Fibroblast of the aortic adventitia (primary cell): ENCODE results near the gene ULK4. TPM values are rescaled to one million over a fixed set of nuclear protein-coding genes. Genes with fewer than 3 reads are reported as not detected.
"Not testable (repeated sequence)": the region's sequence is repeated elsewhere in the genome, so short reads cannot be mapped to it uniquely, and the experiment has no call there.

Experiments used
- DNase-seq: peaks from one replicate; pipeline ENCODE4 v3.0.0-alpha.2; 2010; ENCODE audit warnings: low read depth
- H3K4me3 ChIP-seq: 2 replicates; pipeline ENCODE4 v1.5.1; 2011; ENCODE audit warnings: low read depth, mild to moderate bottlenecking, control low read depth, low read length, moderate library complexity
- CTCF ChIP-seq: IDR thresholded peaks from 2 replicates; pipeline ENCODE4 v1.5.1; 2011; ENCODE audit warnings: mild to moderate bottlenecking, low read length, control low read depth, inconsistent platforms; ENCODE audit not compliant: insufficient read depth
- total RNA-seq: library from RNA; depleted of rRNA; stranded (reverse); fragments of >200 nt; gene quantifications from 2 replicates; pipeline ENCODE4 v1.2.3, GENCODE V29; 2012; ENCODE audit warnings: low replicate concordance

Gene ULK4
- total RNA-seq, 1 donor: 16.1 TPM

DNA sequence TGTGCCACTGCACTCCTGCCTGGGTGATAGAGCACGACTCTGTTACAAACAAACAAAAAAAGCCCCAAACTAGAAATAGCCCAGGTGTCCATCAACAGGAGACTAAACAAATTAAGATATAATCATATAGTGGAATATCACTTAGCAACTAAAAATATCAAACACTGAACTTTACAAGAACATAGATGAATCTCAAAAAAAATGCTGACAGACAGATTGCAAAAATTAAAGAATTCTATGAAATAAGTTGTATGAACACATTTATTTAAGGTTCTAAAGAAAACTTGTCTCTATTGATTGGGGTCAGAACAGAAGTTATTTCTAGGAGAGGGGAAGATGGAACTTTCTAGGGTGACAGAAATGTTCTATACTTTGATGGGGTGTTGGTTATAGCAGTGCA is 494.4 kb downstream of the ULK4 start:
- no peak overlapping the region for H3K4me3 ChIP-seq
- DNase-seq: no peak
- no peak for TF ChIP-seq CTCF

DNA sequence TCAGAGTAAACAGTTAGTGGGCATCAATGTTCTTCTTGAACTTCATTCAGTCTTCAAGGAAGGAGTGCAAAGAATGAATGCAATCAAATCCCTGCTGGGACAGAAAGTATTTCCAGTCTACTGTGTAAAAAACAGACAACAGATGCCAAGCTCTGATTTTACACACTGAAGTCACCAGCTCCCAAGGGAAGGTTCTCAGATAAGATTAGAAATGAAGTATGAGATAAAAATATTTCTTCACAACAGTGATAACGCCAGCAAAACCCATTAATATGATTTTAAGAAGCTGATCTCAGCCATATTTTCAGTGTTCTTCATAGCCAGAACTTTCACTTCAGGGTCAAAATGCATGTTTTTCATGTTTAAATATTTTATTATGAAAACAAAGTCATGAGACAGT is 497.0 kb downstream of the ULK4 start:
- TF ChIP-seq CTCF: no peak
- H3K4me3 ChIP-seq: no peak overlapping the region
- peak; percentile 65 for DNase-seq

DNA sequence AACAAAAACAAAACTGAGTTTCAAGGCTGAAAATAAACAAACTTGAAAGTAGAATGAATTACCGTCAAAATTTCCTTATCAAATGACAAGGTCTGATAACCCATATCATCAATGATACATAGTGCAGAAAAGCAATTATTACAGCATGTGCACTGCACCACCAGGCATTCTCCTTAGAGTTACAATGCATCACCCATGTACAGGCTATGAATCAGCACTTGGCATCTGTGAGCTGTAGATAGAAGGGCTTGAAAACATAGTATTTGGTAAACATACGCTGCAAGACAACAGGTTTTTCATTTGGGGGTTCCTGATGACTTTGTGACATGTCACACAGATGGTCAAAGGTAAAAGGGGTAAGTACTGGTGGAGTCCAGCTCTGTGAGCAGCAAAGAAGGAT is 497.5 kb downstream of the ULK4 start:
- no peak overlapping the region for H3K4me3 ChIP-seq
- TF ChIP-seq CTCF: no peak
- DNase-seq: peak; percentile 56

DNA sequence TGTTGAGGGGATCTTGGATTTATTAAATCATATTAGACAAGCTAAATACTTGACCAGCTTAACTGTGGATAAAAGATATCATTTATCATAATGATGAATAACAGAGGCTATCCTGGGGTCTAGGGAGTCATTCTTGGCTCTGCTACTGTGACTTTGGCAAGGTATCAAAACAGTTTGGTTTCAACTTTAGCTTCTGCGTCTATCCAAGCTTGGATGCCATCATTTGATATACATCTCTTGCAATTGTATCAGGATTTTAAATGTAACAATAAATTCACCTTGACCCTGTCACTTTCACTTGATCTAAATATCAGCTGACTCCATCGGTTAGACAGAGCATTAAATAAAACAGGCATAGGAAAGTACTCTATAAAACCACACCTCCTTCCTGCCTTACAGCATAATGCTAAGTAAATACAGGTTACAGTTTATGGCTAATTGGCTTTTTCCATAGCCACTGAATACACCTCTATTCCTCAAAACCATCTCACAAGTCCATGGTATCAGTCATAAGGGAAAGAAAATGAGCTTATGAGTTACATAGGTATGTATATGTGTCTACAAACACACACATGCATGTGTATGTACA is 499.7 kb downstream of the ULK4 start:
- TF ChIP-seq CTCF: no peak
- DNase-seq: no peak
- H3K4me3 ChIP-seq: no peak overlapping the region

DNA sequence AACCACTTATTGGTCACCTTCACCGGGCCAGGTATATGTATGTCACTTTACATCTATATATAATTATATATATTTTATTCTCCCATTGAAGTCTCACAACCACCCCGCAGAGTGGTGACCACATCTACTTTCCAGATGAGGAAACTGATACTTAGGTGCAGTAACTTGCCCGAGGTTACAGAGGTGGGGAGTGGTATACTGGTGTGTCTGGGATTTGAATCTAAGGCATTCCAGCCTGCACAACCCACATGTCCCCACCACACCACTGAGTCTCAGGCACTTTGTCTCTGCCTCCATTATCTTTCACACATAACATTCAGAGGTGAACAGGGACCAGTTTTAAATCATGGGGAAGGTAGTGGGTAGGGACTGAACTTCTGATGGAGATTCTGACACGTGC is 501.2 kb downstream of the ULK4 start:
- DNase-seq: no peak
- TF ChIP-seq CTCF: no peak
- no peak overlapping the region for H3K4me3 ChIP-seq

- no peak for DNase-seq
- no peak overlapping the region for H3K4me3 ChIP-seq
- no peak for TF ChIP-seq CTCF
These were observed 504.7 kb downstream of the ULK4 start for GRCh38 chr3:41457176-41457575.

DNA sequence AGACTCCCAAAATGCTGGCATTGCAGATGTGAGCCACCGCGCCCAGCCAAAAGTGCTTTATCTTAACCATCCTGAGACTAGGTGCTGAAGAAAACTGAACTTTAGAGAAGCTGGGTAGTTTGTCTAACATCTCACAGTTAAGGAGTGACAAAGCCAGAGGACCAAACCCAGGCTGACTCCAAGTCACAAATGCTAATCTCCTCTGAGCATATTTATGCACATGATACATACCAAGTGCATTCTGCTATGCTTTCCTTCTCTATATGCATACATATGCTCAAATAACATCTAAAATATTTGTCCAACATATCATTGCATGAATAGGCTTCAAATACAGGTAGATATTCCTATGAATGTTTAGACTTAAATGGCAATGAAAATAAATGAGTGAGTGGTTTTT is 505.7 kb downstream of the ULK4 start:
- no peak for DNase-seq
- H3K4me3 ChIP-seq: no peak overlapping the region
- TF ChIP-seq CTCF: no peak

GRCh38 chr3:41453618-41454017 is 508.3 kb downstream of the ULK4 start:
- not testable (repeated sequence) for DNase-seq, H3K4me3 ChIP-seq
